NCI-H510A treated with DMSO at 0.1 percent for 48 hours (cell line): ENCODE measurements around the gene AIFM2.
"Not testable (repeated sequence)": the region's sequence is repeated elsewhere in the genome, so short reads cannot be mapped to it uniquely, and the experiment has no call there.

Source experiments
- DNase-seq: peaks from one replicate; lab custom pipeline; 2025; lab: John Stamatoyannopoulos, UW

AIFM2 gene

DNA sequence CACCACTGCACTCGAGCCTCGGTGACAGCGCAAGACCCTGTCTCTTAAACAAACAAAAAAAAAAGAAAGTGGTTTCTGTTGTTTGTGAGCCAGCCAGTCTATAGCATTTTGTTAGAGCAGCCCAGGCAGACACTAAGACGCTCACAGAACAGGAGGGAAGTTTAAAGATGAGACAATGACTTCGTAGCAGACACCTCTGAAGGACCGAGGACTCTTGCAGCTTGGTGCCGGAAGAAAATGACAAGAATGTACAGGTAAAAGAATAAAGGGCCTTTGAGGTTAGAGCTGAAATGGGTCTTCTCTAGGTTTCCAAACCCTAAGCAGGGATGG lies 40.3 kb downstream of the AIFM2 start:
- DNase-seq = no peak

DNA sequence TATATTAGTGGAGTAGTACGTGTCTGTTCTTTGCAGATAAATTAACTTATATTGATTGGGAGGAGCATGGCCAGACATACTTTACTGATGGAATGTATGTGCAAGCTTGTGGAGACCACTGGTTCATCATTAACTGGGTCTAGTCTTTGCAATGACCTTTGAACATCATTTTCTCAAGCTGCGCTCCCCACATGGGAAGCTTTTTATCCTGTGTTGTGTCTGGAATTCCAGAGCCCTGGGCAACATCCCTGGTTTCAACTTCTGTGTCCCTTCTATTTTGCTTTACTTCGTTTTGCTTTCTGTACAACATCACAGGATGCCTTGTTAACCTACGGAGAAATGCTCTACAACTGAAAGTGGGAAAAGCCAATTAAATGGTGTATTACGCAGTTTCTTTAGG lies 41.7 kb downstream of the AIFM2 start:
- no peak for DNase-seq

GRCh38 chr10:70090013-70090412 lies 42.6 kb downstream of the AIFM2 start:
- no peak for DNase-seq

- DNase-seq = no peak
Measured at GRCh38 chr10:70088308-70088698, 44.3 kb downstream of the AIFM2 start.

DNA sequence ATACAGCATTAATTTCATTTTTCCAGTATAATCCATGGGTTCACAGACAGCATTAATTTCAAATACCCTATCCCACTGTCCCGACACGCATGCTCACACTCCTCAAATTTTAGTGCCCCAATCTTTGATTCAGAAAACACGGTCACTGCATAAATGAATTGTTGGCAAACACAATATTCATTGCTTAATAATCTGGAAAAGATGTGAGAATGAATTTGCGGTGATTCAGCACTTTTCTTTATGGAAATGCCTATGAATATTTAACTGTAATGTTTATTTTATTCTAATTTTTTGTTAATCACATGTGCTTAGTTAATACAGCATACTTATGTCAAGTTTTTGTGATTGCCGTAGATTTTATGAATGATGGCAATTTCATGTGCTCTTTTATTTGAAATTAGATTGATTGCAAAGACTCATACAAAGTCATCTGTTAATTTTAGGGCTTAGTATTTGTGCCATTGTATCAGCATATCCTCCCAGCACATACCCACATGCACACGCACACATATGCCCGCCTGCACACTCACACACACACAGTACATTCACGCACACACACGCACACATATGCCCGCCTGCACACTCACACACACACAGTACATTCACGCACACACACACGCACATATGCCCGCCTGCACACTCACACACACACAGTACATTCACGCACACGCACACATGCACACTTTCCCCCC lies 44.9 kb downstream of the AIFM2 start:
- no peak for DNase-seq

- DNase-seq = no peak
Measured at GRCh38 chr10:70085975-70086613, 46.5 kb downstream of the AIFM2 start.

GRCh38 chr10:70084189-70084588 lies 48.4 kb downstream of the AIFM2 start:
- DNase-seq = no peak

DNA sequence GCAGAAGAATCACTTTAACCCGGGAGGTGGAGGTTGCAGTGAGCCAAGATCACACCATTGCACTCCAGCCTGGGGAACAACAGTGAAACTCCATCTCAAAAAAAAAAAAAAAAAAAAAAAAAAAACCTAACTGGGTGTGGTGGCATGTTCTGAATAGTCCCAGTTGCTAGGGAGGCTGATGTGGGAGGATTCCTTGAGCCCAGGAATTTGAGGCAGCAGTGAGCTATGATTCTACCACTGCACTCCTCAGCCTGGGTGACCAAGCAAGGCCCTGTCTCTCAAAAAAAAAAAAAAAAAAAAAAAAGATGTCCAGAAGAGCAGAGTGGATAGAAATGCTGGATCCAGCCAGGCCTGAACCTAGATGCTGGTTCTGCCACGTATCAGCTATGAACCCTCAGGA lies 51.8 kb downstream of the AIFM2 start:
- not testable (repeated sequence) for DNase-seq

DNA sequence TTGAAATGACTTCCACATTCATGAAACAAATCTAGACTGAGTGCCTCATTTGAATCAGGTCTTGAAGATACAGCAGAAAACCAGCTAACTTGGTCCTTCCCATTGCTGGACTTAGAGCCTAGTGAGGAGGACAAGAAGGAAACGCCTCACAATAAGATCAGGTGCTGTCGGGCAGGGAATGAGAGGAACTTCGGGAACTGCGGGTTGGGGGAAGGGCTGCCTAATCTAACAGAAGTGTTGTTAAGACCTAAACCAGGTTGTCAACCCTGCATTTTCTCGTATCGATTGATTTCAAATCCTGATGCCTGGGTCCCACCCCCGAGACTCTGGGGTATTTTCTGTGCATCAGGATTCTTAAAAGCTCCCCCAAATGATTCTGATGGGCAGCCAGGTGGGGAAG lies 53.7 kb downstream of the AIFM2 start:
- DNase-seq = no peak

DNA sequence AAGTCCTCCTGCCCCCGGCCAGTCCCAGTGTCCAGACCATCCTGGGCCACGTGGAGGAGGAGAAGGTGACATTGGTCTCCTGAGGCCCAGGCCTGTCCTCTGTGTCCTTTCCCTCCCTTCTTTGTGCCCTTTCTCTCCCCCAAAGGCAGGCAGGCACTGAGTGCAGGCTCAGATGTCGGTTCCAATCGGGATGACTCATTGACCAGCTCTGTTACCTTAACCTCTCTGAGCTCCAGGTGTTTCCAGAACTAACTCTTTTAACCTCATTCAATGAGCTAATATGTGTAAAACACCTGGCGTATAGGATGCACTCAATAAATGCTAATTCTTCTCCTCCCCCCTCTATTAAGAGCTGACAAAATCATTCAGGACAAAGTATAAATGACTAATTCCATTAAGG lies 54.3 kb downstream of the AIFM2 start:
- DNase-seq = peak; percentile 3

DNA sequence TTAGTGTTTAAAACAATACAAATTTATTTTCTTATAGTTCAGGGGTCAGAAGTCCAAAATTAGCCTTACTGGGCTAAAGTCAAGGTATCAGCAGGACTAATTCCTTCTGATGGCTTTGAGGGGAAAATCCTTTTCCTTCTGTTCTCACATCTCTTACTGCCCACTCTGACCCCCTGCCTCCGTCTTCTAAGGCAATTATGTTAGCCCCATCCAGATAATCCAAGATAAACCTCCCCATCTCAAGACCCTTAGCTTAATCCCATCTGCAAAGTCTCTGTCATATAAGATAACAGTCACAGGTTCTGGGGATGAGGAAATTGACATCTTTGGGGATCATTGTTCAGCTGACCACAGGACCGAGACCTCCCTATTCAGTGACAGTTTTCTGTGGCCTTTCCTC lies 57.7 kb downstream of the AIFM2 start:
- no peak for DNase-seq

GRCh38 chr10:70074165-70074564 lies 58.5 kb downstream of the AIFM2 start:
- DNase-seq = no peak

DNA sequence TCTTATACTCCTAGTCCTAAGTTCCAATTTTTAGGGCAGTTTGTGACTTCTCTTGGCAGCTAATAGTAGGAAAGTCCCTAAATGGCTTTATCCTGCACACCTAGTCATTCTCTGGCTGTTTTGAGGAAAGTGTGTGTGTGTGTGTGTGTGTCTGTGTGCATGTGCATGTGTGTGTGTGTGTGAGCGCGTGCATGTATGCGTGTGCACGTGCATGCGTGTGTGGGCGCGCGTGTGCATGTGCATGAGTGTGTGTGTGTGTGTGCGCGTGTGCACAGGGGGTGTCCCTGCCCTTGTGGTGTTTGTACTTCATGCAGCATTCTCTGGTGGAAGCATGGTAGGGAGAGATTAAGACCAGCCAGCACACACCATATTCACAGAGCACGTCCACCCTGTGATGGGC lies 61.8 kb downstream of the AIFM2 start:
- DNase-seq = no peak

DNA sequence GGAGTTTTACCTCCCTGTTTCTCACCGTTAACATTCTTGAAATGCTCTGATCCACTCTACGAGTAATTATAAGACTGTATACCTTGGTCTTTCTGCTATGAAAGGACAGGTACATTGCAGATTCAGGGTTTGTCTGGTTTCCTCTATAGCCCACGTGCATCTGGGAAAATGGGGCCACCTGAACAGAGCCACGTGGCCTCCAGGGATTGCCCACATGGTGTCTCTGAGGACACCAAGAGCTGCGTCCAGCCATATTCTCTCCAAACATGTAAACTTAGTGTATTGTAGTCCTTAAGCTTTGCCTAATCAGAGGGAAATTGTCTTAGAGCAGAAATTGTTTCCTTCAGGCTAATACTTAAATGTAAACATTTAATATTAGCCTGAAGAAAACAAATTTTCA lies 63.3 kb downstream of the AIFM2 start:
- DNase-seq = no peak

GRCh38 chr10:70068925-70069324 lies 63.7 kb downstream of the AIFM2 start:
- DNase-seq = no peak

DNA sequence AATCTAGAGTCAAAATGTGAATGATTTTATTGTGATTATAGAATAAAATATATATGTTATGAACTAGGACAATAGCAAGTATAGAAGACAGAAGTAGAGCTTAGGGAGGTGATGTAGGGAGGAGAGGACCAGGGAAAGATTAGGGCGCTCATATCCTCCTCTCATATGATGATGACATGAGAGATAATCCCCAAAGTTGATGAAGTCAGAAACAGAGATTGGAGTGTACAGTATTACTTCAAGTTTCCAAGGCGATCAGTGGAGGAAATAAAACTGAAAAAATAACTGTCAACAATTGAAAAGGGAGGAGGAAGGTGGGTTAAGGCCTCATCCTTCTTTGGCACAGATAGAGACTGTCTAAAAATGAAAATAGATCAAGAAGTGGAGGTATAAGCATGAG lies 65.0 kb downstream of the AIFM2 start:
- no peak for DNase-seq

- DNase-seq = no peak
Measured at GRCh38 chr10:70066190-70066589, 66.4 kb downstream of the AIFM2 start.

- no peak for DNase-seq
Measured at GRCh38 chr10:70064486-70064885, 68.1 kb downstream of the AIFM2 start.

GRCh38 chr10:70063418-70064098 lies 69.1 kb downstream of the AIFM2 start:
- no peak for DNase-seq
